Neural crest cell (in vitro differentiated cells): ENCODE measurements around the gene PCED1B. TPM values are rescaled to one million over a fixed set of nuclear protein-coding genes. Genes with fewer than 3 reads are reported as not detected.
"Not testable (repeated sequence)": the region's sequence is repeated elsewhere in the genome, so short reads cannot be mapped to it uniquely, and the experiment has no call there.

Experiments used
- DNase-seq: peaks from one replicate; pipeline ENCODE4 v3.0.0; 2021; ENCODE audit warnings: low read depth, mixed read lengths, low spot score
- H3K27ac Mint-ChIP-seq: one replicate; pipeline ENCODE4 v1.8.0; 2021; ENCODE audit warnings: mild to moderate bottlenecking, mixed read lengths; ENCODE audit not compliant: unreplicated experiment
- H3K27me3 Mint-ChIP-seq: 2 replicates; pipeline ENCODE4 v1.8.0; 2021; ENCODE audit warnings: low read depth, mild to moderate bottlenecking, mixed read lengths
- H3K36me3 Mint-ChIP-seq: 2 replicates; pipeline ENCODE4 v1.8.0; 2021; ENCODE audit warnings: low read depth, mild to moderate bottlenecking, mixed read lengths
- H3K4me1 Mint-ChIP-seq: 2 replicates; pipeline ENCODE4 v1.8.0; 2021; ENCODE audit warnings: mixed read lengths
- H3K4me3 Mint-ChIP-seq: one replicate; pipeline ENCODE4 v1.8.0; 2021; ENCODE audit warnings: mild to moderate bottlenecking, mixed read lengths
- H3K9me3 Mint-ChIP-seq: 2 replicates; pipeline ENCODE4 v1.8.0; 2021; ENCODE audit warnings: mixed read lengths
- total RNA-seq: library from RNA; stranded (reverse); gene quantifications from 2 replicates; pipeline ENCODE4 v1.2.1, GENCODE V29; 2021
- TF ChIP-seq, protein P1 (sequence below): fragments of 200-600 bp; sonication (generic); conservative IDR thresholded peaks from 2 replicates; pipeline ENCODE4 v1.5.0; 2021; ENCODE audit warnings: antibody characterized with exemption, mild to moderate bottlenecking

Gene PCED1B
- total RNA-seq, 1 donor from 2014 or later, result 0.47 TPM

DNA sequence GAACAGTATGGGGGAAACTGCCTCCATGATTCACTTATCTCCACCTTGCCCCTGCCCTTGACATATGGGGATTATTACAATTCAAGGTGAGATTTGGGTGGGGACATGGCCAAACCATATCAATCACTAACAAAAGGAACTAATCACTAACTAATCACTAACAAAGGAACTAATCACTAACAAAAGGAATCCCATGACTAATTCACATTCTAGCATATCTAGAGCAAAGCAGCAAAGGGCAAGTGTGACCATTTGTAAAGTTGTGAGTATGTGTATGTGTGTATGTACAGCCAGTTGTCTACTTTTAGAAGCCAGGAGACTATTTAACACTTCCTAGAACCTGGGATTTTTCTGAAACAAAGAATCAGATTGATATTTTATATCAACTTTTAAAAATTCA is 30.9 kb upstream of the PCED1B start:
- Mint-ChIP-seq H3K27me3 (no peaks in the 10 kb centered on the region), H3K36me3 (no peaks in the 10 kb centered on the region), H3K9me3 (peaks cover 11% of the 10 kb centered on the region), H3K4me3 (no peak overlapping the region), H3K27ac (no peak overlapping the region), H3K4me1 (no peaks in the 10 kb centered on the region)
- TF ChIP-seq, protein P1, sequence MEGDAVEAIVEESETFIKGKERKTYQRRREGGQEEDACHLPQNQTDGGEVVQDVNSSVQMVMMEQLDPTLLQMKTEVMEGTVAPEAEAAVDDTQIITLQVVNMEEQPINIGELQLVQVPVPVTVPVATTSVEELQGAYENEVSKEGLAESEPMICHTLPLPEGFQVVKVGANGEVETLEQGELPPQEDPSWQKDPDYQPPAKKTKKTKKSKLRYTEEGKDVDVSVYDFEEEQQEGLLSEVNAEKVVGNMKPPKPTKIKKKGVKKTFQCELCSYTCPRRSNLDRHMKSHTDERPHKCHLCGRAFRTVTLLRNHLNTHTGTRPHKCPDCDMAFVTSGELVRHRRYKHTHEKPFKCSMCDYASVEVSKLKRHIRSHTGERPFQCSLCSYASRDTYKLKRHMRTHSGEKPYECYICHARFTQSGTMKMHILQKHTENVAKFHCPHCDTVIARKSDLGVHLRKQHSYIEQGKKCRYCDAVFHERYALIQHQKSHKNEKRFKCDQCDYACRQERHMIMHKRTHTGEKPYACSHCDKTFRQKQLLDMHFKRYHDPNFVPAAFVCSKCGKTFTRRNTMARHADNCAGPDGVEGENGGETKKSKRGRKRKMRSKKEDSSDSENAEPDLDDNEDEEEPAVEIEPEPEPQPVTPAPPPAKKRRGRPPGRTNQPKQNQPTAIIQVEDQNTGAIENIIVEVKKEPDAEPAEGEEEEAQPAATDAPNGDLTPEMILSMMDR, result no peak
- DNase-seq, result no peak

DNA sequence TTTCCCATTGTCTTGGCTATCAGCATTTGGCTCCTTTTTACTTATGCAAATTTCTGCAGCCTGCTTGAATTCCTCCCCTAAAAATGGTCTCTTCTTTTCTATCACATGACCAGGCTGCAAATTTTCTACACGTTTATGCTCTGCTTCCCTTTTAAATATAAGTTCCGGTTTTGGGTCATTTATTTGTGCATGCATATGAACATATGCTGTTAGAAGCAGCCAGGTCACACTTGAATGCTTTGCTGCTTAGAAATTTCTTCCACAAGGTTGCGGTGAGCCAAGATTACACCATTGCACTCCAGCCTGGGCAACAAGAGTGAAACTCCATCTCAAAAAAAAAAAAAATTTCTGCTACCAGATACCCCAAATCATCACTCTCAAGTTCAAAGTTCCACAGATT is 28.1 kb upstream of the PCED1B start:
- not testable (repeated sequence) for H3K27ac Mint-ChIP-seq
- peaks cover 13% of the 10 kb centered on the region for H3K9me3 Mint-ChIP-seq

DNA sequence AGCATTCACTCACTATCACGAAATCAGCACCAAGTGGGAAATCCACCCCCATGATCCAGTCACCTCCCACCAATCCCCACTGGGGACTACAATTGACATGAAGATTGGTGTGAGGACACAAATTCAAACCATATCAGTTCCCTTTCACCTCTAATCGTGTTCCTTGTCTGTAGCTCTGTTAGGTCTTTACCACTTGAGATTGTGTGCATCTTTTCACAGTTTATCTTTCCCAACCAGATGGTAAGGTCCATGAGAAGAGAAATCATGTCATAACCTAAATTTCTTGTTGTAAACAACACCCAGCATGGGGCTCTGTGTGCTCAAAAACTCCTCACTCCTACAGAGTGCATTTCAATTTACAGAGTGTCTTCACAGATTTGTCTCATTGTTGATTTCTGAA is 27.1 kb upstream of the PCED1B start:
- DNase-seq, result no peak
- Mint-ChIP-seq H3K4me1 (no peaks in the 10 kb centered on the region), H3K4me3 (no peak overlapping the region), H3K27me3 (no peaks in the 10 kb centered on the region), H3K27ac (no peak overlapping the region), H3K36me3 (peaks cover 6% of the 10 kb centered on the region), H3K9me3 (peaks cover 16% of the 10 kb centered on the region)
- TF ChIP-seq, protein P1, result no peak

More for the DNA sequence above, 28.1 kb upstream of the PCED1B start:
- not testable (repeated sequence) for H3K27me3 Mint-ChIP-seq, H3K4me3 Mint-ChIP-seq, H3K36me3 Mint-ChIP-seq, H3K4me1 Mint-ChIP-seq, DNase-seq

DNA sequence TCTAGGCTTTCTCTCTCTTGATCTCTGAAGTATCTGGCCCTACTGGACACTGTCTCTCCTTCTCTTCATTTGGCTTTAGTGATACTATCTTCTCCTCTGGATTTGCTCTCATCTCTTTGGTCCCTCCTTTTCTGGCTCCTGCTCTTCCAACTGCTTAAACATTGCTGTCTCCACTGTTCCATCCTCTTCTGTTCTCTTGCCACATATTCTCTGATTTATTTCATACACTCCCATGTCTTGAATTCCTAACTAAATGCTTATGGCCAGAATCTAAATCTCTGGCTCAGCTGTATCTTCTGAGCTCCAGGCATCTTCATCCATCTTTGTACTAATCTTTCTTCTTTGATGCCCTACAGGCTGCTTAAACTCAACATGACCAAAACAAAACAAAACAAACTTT is 25.5 kb upstream of the PCED1B start:
- Mint-ChIP-seq H3K4me3 (no peak overlapping the region), H3K4me1 (no peaks in the 10 kb centered on the region), H3K36me3 (peaks cover 6% of the 10 kb centered on the region), H3K9me3 (peaks cover 16% of the 10 kb centered on the region), H3K27me3 (no peaks in the 10 kb centered on the region), H3K27ac (no peak overlapping the region)
- DNase-seq, result no peak
- TF ChIP-seq, protein P1, result no peak

DNA sequence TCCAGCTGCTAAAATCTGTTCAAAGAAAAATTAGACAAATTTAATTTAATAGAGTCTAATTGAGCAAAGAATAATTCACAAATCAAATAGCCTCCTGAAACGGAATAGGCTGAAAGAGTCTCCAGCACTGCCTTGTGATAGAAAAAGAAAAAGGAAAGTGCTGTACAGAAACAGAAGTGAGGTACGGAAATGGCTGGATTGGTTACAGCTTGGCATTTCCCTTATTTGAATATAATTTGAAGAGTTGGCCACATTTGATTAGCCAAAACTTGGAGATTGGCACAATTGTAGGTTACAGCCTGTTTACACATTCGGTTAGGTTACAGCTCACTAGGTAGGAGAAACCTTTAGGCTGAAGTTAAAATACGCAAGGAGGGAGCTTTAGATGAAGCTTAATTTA is 24.8 kb upstream of the PCED1B start:
- H3K36me3 Mint-ChIP-seq, result peaks cover 11% of the 10 kb centered on the region
- H3K27ac Mint-ChIP-seq, result no peak overlapping the region
- TF ChIP-seq, protein P1, result no peak
- H3K27me3 Mint-ChIP-seq, result no peaks in the 10 kb centered on the region
- DNase-seq, result no peak
- peaks cover 21% of the 10 kb centered on the region for H3K9me3 Mint-ChIP-seq
- H3K4me1 Mint-ChIP-seq, result no peaks in the 10 kb centered on the region
- no peak overlapping the region for H3K4me3 Mint-ChIP-seq

DNA sequence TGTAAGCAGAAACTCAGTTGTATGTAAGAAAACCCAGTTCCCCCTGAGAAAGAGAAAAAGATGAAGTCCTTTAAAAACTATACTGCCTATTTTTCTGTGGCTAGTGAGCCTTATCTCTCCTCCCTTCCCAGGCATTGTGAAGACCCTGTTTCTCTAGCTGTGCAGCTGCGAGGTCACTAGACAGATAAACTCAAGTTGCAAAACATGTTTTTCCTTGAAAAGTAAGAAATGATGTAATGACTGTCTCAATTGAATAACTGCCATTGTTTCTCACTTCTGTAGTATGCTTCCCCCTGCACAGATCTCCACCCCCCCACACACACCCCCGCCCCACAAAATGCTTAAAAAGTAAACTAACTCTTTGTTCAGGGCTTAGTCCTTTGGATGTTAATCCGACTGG is 23.6 kb upstream of the PCED1B start:
- H3K27ac Mint-ChIP-seq, DNase-seq, H3K4me1 Mint-ChIP-seq, H3K27me3 Mint-ChIP-seq, H3K4me3 Mint-ChIP-seq: not testable (repeated sequence)
- peaks cover 21% of the 10 kb centered on the region for H3K9me3 Mint-ChIP-seq
- peaks cover 11% of the 10 kb centered on the region for H3K36me3 Mint-ChIP-seq

DNA sequence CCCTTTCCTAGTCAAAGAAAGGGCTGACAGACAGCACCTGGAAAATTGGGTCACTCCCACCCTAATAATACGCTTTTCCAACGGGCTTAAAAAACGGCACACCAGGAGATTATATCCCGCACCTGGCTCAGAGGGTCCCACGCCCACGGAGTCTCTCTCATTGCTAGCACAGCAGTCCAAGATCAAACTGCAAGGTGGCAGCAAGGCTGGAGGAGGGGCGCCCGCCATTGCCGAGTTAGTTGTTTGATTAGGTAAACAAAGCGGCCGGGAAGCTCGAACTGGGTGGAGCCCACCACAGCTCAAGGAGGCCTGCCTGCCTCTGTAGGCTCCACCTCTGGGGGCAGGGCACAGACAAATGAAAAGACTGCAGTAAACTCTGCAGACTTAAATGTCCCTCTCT is 22.5 kb upstream of the PCED1B start:
- H3K36me3 Mint-ChIP-seq, result peaks cover 11% of the 10 kb centered on the region
- not testable (repeated sequence) for H3K4me1 Mint-ChIP-seq, DNase-seq, H3K27ac Mint-ChIP-seq, H3K4me3 Mint-ChIP-seq, H3K27me3 Mint-ChIP-seq
- H3K9me3 Mint-ChIP-seq, result peaks cover 15% of the 10 kb centered on the region

DNA sequence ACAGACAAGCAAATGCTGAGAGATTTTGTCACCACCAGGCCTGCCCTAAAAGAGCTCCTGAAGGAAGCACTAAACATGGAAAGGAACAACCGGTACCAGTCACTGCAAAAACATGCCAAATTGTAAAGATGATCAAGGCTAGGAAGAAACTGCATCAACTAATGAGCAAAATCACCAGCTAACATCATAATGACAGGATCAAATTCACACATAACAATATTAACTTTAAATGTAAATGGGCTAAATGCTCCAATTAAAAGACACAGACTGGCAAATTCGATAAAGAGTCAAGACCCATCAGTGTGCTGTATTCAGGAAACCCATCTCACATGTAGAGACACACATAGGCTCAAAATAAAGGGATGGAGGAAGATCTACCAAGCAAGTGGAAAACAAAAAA is 20.8 kb upstream of the PCED1B start:
- H3K4me3 Mint-ChIP-seq, H3K27me3 Mint-ChIP-seq, H3K27ac Mint-ChIP-seq, H3K4me1 Mint-ChIP-seq, DNase-seq: not testable (repeated sequence)
- H3K9me3 Mint-ChIP-seq, result peaks cover 10% of the 10 kb centered on the region
- peaks cover 11% of the 10 kb centered on the region for H3K36me3 Mint-ChIP-seq
